Tibial nerve (tissue), 4 donors: ENCODE data around the gene TBC1D4.

Source experiments
- CTCF ChIP-seq, 5 experiments: fragments of 200-600 bp in 3 of 5; fragments of 450-650 bp in 2 of 5; sonication (generic) in 3 of 5; IDR thresholded peaks; one replicate each; pipeline ENCODE4 v1.5.1; 2016 to 2019; ENCODE audit warnings: antibody characterized with exemption in 5 of 5, mild to moderate bottlenecking in 3 of 5, moderate library complexity in 2 of 5
- EP300 ChIP-seq, 2 donors: sonication (generic); formaldehyde crosslinking; IDR thresholded peaks; one replicate each; pipeline ENCODE4 v1.6.1; 2017; ENCODE audit warnings: antibody characterized with exemption in 2 of 2, mild to moderate bottlenecking in 1 of 2
- POLR2A ChIP-seq, 2 donors: fragments of 450-650 bp; IDR thresholded peaks; one replicate each; pipeline ENCODE4 v1.6.1; 2017; ENCODE audit warnings: antibody characterized with exemption in 2 of 2, mild to moderate bottlenecking in 2 of 2, moderate library complexity in 2 of 2

DNA sequence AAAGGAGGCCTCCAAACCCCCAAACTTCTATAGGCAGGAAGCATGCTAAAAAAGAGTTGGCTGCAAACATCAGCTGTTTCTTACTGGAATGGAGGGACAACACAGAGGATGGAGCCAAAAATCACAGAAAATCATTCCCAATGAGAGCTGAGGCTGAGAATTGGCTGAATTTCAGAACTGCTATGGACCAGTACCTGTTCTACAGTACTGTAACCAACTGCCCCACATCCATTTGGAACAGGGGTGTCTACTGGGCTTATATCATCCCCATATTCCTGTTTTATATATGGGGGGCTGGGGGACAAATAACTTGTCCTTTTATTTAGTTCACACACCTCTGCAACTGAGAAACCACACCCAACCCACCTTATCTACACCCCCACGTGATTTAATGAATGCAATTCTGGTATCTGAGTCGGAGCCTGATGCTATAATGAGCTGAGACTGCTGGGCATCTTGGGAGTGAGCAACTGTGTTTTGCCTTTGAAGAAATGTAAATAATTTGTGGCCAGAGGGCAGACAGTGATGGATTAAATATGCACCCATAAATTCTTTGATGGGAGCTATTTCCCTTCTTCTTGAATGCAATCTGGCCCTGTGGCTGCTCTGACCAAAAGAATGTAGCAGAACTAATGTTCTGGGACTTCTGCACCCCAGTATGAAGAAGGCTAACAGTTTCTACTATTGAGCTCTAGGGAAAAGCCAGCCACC, 82.6 kb downstream of the TBC1D4 start:
- TF ChIP-seq EP300 (IDR thresholded peaks at IDR 0.05): no peak
- no peak for TF ChIP-seq CTCF (IDR thresholded peaks at IDR 0.05)
- TF ChIP-seq POLR2A (IDR thresholded peaks at IDR 0.05): no peak
